GM21360 (cell line): ENCODE results near the gene DMKN.
"Not testable (repeated sequence)": the region's sequence is repeated elsewhere in the genome, so short reads cannot be mapped to it uniquely, and the experiment has no call there.

Experiments
- ATAC-seq: cut with Tn5 transposase; IDR thresholded peaks from one replicate; pipeline ENCODE4 v1.9.1; 2021; ENCODE audit warnings: mild to moderate bottlenecking, moderate library complexity; ENCODE audit not compliant: unreplicated experiment

The DMKN gene

GRCh38 chr19:35468637-35469036, 44.8 kb downstream of the DMKN start:
- no peak for ATAC-seq

- ATAC-seq: no peak
Measured at GRCh38 chr19:35466259-35466658, 47.2 kb downstream of the DMKN start.

- not testable (repeated sequence) for ATAC-seq
Measured at GRCh38 chr19:35462956-35463355, 50.5 kb downstream of the DMKN start.

- peak; percentile 50 for ATAC-seq
Measured at GRCh38 chr19:35462476-35462953, 50.9 kb downstream of the DMKN start.

- ATAC-seq: not testable (repeated sequence)
Measured at GRCh38 chr19:35461788-35462187, 51.7 kb downstream of the DMKN start.

- ATAC-seq: no peak
Measured at GRCh38 chr19:35461060-35461459, 52.4 kb downstream of the DMKN start.

GRCh38 chr19:35460608-35461007, 52.8 kb downstream of the DMKN start:
- no peak for ATAC-seq

- no peak for ATAC-seq
Measured at GRCh38 chr19:35459414-35460082, 53.9 kb downstream of the DMKN start.

- no peak for ATAC-seq
Measured at GRCh38 chr19:35458731-35459391, 54.6 kb downstream of the DMKN start.

- ATAC-seq: no peak
Measured at GRCh38 chr19:35458192-35458591, 55.3 kb downstream of the DMKN start.

- no peak for ATAC-seq
Measured at GRCh38 chr19:35457173-35457572, 56.3 kb downstream of the DMKN start.

- ATAC-seq: no peak
Measured at GRCh38 chr19:35455616-35456201, 57.7 kb downstream of the DMKN start.

- no peak for ATAC-seq
Measured at GRCh38 chr19:35454663-35455062, 58.8 kb downstream of the DMKN start.

- ATAC-seq: no peak
Measured at GRCh38 chr19:35451338-35452096, 61.9 kb downstream of the DMKN start.

GRCh38 chr19:35449359-35450043, 63.9 kb downstream of the DMKN start:
- no peak for ATAC-seq

GRCh38 chr19:35447606-35448469, 65.6 kb downstream of the DMKN start, which contains the start of gene FFAR2:
TSS of gene FFAR2 (plus strand) at chr19:35448257. CDS start at chr19:35449715, 1,458 bp downstream.
- no peak for ATAC-seq
